NCI-H2196 (cell line): Measurements from ENCODE around the gene APC2.
"Not testable (repeated sequence)": the region's sequence is repeated elsewhere in the genome, so short reads cannot be mapped to it uniquely, and the experiment has no call there.

Source experiments
- DNase-seq: peaks from one replicate; lab custom pipeline; 2025; ENCODE audit not compliant: unreplicated experiment; lab: John Stamatoyannopoulos, UW

APC2 gene

DNA sequence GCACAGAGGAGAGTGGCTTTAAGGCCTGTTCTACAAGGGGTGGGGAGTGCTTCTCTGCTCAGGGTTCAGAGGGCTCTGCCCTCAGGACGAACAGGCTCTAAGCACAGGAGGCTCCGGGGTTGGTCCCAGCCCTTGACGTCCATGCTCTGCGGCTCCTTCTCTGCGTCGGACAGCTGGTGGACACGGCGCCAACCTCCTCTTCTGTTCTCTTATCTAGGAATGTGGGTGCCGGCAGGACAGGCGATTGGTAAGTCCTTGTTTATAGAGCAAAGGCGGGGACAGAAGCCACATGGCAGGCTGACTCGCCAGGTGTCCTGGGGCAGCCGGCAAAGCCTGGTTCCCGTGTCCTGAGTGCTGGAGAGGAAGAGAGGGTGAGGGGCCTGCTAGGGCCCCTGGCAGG lies 20.2 kb upstream of the APC2 start:
- no peak for DNase-seq

DNA sequence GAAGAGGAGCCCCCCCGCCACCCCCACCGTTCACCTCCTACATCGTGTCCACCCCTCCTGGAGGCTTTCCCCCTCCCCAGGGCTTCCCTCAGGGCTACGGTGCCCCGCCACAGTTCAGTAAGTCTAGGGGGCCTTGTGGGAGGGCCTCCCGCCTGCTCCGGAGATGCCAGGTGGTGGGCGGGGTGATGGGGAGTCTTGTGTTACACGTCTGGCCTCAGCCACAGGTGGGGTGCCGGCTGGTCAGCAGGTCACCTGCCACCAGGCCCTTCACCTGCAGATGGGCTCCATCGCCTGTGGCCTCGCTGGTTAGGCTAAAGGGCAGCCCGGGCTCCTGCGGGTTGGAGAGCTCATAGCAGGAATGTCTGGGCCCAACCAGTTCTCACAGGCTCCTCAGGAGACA lies 19.7 kb upstream of the APC2 start:
- no peak for DNase-seq

DNA sequence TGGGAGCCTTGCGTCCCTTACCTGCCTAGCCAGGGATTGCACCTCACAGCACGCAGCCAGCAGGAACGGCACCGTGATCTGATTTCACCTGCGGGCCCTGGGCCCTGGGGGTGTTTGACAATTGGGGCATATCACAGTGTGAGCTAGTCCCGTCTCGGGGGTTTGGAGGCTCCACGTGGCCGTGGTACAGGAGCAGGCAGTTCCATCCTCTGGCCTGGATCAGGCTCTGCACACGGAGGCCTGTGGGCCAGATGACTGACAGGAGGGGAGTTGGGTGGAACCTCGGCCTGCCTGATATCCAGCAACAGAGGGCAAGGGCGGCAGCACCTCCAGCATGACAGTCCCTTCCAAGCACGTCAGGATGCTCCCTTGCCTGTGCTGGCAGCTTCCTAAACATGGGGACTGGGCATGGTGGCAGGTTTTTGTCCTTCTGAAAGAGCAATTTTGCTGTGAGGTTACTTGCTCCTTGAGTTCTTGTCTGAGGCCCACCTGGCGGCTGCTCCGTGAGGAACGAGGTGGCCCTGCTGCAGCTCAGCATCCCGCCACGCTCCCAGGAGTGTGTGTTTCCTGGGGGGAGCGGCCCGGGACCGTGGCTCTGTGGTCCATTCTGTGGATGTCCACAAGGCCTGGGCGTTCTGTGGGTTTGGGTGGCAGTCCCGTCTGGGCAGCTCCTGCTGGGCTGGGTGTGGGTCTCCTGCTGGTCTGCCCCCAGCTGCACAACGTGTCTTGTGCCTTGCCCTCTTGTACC lies 18.0 kb upstream of the APC2 start:
- no peak for DNase-seq

DNA sequence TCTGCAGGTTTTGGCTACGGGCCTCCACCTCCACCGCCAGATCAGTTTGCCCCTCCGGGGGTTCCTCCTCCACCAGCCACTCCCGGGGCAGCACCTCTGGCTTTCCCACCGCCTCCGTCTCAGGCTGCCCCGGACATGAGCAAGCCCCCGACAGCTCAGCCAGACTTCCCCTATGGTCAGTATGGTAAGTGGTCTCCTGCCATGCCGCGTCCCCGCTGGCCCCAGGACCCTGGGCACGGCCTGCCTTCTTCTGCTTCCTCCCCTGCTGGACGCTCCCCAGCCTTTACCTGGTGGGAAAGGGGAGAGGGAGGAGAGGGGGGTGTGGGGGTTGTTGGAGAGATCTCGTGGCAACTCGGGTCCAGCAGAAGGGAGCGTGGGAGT lies 17.4 kb upstream of the APC2 start:
- no peak for DNase-seq

DNA sequence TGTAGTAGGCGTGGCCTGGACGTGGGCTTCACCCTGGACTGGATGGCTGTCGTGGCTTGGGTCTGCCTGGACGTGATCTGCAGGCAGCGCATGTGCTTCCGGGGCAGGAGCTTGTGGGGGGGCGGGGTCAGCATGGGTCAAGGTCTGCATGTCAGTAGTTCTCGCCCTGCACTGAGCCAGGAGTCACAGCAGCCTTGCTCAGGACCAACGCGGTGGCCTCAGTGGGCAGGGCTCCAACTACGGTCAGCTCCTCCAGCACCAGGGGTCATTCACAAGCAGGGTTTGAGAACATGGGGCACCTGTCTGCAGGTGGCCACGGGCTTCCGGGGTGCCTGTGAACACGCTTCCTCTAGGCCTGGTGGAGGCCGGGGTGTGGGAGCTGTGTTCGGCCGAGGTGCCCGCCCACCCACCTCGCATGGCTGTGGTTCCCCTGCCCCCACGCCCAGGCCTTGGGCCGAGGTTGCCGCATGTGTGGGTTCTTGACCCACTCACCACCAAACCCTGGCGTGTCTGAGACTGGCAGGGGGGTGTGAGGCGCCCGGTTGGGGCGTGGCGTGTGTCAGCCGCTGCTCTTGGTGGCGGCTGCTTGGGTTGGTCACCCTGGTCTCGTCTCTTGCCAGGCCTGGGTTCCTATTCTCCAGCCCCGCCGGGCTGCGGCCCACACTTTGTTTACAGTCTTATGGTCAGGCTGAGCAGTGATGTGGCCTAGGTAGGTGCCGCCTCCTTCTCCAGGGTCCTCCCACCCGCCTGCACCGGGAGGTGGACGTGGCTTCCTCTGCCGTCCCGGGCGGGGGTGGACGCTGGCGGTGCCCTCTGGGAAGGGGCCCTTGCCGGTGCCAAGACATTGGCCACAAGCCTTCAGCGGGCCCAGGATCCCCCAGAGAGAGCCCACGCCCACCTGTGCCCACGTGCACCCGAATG lies 16.5 kb upstream of the APC2 start:
- no peak for DNase-seq

DNA sequence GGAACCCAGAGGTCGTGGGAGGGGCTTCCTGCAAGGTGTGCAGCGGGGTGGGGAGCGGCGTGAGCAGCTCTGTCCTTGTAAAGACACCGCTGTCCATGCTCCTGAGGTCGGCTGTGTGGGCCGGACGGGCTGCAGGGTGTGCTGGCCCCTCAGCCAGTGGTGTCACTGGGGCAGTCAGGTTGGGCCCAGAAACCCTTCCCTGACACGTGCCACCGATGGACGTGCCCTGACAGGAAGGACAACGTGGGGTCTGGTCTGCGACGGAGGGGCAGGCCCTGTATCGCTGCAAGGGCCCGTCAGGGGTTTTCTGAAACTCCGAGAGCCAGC lies 15.9 kb upstream of the APC2 start:
- DNase-seq = no peak

DNA sequence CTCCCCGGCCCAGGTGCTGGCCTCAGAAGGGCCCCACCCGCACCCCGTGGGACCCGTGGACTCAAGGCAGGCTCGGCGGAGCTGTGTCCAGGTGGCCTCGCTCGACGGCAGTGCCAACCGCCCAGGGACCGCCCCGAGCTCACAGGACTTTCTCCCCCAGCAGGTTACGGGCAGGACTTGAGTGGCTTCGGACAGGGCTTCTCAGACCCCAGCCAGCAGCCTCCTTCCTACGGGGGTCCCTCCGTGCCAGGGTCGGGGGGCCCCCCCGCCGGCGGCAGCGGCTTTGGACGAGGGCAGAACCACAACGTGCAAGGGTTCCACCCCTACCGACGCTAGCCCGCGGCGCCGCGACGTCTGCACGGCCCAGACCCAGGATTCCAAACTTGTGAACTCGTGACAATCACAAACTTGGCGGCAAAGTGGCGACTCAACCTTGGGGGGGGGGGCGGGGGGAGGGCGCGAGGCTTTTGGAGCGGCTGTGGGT lies 15.3 kb upstream of the APC2 start:
- DNase-seq = no peak

DNA sequence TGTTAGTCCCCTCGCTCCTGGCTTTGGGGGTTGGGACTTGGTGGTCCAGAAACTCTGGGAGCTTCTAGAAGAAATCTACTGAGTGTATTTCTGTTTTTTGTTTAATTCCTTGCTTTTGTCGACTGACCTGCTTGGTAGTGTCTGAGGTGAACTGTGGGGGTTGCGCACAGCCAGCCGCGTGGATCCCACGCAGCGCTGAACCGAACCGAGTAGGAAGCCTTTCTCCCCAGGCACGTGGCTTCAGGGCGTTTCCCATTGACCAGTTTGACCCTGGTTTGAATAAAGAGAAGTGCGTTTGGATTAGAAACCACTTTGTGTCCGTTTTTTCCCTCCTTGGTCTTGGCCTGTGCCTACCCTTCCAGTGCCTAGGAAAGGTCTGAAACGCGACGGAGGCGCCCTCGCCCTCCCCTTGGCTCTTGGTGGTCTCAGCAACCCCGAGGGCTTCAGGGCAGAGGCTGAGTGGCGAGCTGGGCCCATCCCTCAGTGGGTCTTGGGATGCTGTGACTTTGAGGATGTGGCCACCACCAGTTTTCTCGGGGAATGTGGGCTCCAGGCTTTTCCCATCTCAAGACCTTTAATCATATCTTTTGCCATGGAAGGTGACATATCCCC lies 14.4 kb upstream of the APC2 start:
- no peak for DNase-seq

DNA sequence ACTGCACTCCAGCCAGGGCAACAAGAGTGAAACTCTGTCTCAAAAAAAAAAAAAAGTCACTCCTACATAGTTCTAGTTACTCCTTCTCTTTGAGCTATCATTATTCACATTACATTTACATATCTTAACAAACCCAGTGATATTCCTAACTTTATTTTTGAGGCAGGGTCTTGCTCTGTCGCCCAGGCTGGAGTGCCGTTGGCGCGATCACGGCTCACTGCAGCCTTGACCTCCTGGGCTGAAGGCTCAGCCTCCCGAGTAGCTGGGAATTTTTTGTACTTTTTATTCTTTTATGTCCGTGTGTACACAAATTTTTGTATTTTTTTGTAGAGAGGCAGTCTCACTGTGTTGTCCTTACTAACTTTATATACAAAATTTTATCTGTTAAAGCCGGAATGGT lies 12.3 kb upstream of the APC2 start:
- DNase-seq = no peak

DNA sequence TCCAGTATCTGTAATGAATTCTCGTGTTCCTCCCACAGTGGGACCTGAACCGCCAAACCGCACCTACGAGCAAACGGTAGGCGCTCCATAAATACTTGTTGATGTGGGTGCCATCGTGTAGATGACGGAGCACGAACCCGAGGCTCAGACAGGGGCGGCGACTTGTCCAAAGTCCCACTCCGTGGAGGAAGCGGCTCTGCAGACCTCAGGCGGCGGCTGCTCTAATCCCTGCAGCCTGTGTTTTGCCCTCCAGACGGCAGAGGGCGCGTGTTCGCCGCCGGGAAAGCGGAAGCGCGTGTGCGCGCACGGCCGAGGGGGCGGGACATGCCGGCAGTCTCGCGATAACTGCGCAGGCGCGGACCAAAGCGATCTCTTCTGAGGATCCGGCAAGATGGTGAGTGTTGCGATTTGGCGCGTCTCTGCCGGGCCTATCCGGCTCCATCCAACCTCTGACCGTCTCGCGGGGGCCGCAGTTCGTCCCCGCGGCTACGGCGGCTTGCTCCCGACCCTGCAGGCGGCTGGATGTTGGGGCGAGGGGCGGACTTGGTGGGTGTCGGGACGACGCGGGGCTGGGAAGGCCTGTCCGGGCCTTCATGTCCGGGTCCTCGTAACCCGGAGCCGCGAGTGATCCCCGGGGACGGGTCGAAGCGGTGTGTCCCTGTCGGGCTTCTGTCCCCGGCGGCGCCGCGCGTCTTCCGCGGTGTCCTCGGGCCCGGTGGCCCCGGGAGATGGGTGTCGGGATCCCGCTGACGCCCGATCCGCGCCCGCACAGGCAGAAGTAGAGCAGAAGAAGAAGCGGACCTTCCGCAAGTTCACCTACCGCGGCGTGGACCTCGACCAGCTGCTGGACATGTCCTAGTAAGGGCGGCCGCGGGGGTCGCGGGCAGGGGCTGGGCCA lies 11.6 kb upstream of the APC2 start, which contains the start of gene RPS15:
TSS of gene RPS15 (plus strand) at position 362 of the 898 bp plus-strand sequence. CDS start at position 392, 30 bp downstream.
- peak; percentile 97 for DNase-seq

DNA sequence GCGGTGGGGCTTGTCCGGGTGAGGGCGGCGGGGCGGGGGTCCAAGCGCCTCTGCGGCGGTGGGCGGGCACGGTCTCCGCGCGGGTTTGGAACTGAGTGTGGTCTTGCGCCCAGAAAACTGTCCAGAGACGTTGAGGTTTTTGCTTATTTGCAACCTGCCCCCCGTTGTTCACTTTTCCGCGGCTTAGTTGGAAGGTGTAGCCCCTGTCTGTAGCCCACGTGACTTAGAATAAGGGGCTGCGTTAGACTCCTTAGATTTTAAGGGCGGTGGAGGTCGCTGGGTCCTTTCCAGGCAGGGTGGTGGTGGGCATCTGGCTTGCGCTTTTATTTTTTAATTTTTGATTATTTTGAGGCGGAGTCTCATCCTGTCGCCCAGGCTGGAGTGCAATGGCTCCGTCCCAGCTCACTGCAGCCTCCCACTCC lies 11.0 kb upstream of the APC2 start:
- no peak for DNase-seq

DNA sequence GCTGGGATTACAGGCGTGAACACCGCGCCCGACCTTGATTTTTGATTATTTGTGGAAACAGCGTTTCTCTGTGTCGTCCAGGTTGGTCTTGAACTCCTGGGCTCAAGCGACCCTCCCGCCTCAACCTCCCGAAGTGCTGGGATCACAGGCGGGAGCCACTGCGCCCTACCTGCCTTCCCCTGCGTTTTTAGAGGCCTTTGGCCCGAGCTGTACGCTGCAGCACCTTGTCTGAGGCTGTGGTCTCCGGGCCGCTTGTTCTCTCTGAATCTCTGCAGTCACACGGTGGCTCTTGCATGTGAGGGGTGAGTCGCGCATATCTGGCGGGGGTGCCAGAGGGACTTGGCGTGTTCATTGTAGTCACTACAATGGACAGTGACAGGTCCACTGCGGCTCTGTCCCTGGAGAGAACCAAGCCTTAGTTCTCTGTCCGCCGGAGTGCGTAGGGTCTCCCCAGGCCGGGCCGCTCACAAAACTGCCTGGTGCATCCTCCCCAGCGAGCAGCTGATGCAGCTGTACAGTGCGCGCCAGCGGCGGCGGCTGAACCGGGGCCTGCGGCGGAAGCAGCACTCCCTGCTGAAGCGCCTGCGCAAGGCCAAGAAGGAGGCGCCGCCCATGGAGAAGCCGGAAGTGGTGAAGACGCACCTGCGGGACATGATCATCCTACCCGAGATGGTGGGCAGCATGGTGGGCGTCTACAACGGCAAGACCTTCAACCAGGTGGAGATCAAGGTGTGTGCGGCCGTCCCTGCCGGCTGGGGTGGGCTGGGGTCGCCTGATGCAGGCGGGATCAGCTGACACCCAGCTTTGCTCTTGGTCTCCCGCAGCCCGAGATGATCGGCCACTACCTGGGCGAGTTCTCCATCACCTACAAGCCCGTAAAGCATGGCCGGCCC lies 10.2 kb upstream of the APC2 start:
- not testable (repeated sequence) for DNase-seq

DNA sequence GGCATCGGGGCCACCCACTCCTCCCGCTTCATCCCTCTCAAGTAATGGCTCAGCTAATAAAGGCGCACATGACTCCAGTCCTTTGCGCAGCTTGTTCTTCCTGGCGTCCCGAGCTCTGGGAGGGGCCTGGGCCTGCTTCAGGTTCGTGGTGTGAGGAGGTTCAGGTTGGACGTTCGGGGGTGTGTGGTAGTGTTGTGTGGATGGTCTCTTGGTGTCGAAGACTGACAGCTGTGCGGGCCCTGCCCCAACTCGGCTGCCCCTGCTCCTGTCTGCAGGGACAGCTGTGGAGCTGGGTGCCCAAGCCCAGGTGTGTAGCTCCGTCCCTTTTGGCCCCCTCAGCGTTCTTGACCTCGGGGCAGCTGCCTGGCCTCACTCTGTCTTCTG lies 9.5 kb upstream of the APC2 start:
- no peak for DNase-seq

DNA sequence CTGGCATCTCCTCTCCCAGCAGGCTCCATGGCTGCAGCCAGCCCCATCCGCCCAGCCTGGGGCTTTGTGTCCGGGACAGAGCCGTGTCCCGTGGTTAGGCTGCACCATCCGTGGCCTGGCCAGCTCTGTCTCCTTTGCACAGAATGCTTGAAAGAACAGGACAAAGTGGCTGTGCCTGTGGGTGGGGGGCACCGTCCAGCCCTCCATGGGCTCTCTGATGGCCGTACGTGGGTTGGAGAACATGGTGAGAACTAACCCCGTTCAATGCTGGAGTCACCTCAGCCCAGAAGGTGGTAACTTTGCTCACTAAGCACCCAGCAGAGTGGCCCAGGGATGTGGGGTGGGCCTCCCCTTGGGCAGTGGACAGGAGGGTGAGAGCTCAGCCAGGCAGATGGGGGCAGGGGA lies 8.9 kb upstream of the APC2 start:
- DNase-seq = no peak

DNA sequence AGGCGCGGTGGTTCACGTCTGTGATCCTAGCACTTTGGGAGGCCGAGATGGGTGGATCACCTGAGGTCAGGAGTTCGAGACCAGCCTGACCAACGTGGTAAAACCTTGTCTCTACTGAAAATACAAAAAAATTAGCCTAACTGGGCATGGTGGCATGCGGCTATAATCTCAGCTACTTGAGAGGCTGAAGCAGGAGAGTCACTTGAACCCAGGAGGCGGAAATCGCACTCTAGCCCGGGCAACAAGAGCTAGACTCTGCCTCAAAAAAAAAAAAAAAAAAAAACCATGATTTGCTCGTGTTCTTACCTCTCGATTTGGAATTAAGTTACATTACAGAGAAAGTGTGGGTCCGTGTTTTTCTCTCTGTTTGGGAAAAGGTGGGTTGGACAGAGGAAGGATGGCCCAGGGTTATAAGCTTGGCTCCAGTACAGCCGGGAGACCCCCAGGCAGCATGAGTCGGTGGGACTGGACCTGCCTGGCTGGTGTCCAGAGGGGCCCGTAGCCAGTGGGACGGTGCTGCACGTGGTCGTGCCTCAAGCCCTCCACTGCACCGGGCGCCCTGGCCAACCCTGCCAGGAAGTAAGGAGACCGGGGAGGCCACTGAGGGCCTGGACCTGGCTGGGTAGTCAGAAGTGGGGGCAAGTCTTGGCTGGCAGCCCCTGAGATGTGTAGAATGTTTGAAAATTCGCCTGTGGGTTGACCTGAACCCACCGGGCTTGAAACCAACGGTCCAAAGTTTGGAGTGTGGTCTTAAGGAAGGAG lies 8.1 kb upstream of the APC2 start:
- DNase-seq = no peak

DNA sequence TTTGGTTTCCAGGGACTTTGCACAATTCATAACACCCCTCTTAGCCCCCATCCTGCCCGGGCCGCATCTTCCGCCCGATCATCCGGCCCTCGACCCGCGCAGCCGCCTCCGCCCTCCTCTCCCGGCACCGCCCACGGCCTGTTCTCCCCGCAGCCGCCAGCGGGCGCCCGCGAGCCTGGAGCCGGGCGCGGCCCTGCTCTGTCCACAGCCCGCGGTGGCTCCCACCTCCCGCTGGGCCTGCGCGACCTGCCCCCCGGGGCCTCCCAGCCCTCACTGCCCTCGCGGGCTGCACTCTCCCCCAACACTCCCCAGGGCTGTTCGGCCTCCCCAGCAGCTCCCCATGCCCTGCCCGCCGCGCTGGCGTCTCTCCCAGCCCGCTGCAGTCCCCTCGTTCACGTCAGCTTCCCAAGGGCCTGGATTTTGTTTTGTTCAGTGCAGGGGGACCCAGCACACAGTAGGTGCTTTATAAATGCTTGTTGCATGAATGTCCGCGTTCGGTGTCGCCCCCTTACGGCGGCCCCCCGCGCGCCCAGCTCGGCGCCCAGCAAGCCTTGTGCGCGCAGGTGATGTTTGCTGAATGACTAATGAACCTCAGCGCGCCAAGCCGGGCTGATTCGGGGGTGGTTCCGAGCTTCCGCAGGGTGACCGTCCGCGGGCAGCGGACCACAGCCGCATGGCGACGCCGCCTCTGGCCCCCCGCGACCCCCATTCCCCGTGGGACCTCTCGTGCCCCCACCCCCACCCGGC lies 4.6 kb upstream of the APC2 start:
- peak; percentile 82 for DNase-seq

DNA sequence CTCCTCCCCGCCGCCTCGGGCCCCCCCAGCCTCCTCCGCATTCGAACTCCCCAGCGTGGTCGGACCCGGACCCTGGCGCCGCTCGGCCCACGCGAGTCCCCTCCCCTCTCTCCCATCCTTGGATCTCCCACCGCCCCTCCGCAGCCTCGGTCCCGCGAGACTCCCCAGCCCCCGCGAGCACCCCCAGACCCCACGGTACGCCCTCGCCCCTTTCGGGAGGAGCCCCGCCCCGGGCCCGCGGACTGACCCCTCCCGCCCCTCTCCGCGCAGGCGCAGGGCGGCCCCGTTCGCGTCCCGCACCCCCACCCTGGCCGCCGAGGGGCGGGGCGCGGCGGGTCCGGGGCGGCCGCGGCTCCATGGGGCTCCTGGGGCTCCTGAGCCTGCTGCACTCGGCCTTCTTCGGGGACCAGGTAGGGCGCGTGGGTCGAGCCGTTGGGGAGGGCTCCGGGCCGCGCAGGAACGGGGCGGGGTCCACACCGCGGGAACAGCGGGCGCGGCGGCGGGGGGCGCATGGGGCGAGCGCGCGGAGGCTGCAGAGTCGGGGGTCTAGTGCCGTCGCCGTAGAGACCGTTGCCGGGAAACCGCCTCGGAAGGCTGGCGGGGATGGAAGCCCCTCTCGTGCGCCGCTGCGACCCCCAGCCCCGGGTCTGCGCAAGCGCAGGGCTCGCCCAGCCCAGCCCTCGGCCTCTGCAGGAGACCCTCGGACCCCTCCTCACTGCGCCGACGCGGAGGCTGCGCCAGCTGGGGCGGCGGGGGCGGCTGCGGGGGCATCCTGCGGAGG lies 3.8 kb upstream of the APC2 start:
- DNase-seq = peak; percentile 84
